ENCODE data around the gene CD1E.

GRCh38 chr1:158328426-158328825, 25.3 kb upstream of the CD1E start:
- TF ChIP-seq POLR2A (IDR thresholded peaks at IDR 0.05; ENCODE audit: low read length) (no peak), GATA1 (IDR thresholded peaks at IDR 0.05; ENCODE audit: low read depth, low read length) (no peak)

Measured in erythroblast (primary cell).